ENCODE results near the gene GLIPR2.

GLIPR2 gene

DNA sequence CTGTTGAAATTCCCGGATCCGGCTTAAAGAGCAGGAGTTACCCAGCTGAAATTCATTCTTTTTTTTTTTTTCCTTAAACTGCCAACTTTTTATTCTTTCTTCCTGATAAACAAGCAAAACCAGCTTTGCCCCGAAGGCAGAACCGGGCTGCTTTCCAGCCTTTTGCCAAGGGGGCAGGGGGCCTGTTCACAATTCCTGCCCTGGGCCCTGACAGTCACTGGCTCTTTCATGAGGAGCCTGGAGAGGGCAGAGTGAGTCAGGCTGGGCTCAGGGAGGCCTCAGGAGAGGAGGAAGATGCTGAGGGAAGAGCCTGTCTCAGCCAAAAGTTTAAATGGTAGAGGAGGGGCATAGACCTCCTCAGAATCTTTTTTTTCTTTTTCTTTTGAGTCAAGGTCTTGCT lies 4.8 kb downstream of the GLIPR2 start:
- Histone ChIP-seq H3K36me3 (ENCODE audit: control insufficient read depth, insufficient read depth, low read length) (no peaks in the 10 kb centered on the region), H3K4me3 (replicated peaks; ENCODE audit: low read depth, low read length) (no peak overlapping the region), H3K27me3 (replicated peaks; ENCODE audit: control insufficient read depth, insufficient read depth, low read length) (no peaks in the 10 kb centered on the region; the same call in 1 of the 2 replicates)
- no peak for DNase-seq (ENCODE audit: extremely low read depth, insufficient read length)
- TF ChIP-seq, protein P1, sequence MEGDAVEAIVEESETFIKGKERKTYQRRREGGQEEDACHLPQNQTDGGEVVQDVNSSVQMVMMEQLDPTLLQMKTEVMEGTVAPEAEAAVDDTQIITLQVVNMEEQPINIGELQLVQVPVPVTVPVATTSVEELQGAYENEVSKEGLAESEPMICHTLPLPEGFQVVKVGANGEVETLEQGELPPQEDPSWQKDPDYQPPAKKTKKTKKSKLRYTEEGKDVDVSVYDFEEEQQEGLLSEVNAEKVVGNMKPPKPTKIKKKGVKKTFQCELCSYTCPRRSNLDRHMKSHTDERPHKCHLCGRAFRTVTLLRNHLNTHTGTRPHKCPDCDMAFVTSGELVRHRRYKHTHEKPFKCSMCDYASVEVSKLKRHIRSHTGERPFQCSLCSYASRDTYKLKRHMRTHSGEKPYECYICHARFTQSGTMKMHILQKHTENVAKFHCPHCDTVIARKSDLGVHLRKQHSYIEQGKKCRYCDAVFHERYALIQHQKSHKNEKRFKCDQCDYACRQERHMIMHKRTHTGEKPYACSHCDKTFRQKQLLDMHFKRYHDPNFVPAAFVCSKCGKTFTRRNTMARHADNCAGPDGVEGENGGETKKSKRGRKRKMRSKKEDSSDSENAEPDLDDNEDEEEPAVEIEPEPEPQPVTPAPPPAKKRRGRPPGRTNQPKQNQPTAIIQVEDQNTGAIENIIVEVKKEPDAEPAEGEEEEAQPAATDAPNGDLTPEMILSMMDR (IDR thresholded peaks at IDR 0.05; ENCODE audit: insufficient read depth, low read length, poor library complexity, severe bottlenecking) = no peak

- H3K36me3 ChIP-seq (ENCODE audit: control insufficient read depth, insufficient read depth, low read length) = no peaks in the 10 kb centered on the region
- no peak overlapping the region for H3K4me3 ChIP-seq (replicated peaks; ENCODE audit: low read depth, low read length)
- no peaks in the 10 kb centered on the region; the same call in 1 of the 2 replicates for H3K27me3 ChIP-seq (replicated peaks; ENCODE audit: control insufficient read depth, insufficient read depth, low read length)
- TF ChIP-seq, protein P1 (IDR thresholded peaks at IDR 0.05; ENCODE audit: insufficient read depth, low read length, poor library complexity, severe bottlenecking) = no peak
- no peak for DNase-seq (ENCODE audit: extremely low read depth, insufficient read length)
Observed at GRCh38 chr9:36141761-36142160, 5.2 kb downstream of the GLIPR2 start.

DNA sequence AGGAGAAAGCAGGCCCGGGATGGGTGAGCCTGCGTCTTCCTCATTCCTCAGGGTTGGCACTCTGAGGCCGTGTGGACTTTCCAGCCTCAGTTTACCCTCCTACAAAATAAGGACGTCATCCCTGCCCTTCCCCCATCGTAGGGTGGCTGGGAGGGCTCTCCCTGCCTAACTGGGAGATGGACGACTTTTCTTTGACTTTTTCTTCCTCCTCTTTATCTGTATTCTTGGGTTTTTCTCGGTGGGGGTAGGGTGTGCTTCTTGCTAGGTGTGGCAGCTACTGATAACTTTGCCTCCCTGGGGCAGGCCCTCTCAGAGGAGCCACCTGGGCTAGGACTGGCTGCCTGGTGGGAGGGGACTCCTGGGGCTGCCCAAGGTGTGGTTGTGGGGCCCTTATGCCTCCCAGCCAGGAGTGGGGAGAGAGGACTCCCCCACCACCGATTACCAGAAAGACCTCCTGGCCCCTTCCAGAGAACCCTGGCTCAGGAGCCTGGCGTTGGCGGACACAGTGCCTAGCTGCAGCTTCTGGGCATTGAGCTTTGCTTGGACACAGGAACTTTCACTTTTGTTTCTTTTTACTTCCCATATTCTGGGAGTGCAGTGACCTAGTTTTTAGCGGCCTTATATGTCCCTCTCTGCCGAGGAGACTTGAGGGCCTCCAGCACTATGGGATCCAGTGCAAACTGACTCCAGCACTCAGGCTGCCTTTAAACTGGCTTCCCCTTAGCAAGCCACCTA lies 6.1 kb downstream of the GLIPR2 start:
- Histone ChIP-seq H3K4me3 (replicated peaks; ENCODE audit: low read depth, low read length) (no peak overlapping the region), H3K36me3 (ENCODE audit: control insufficient read depth, insufficient read depth, low read length) (no peaks in the 10 kb centered on the region), H3K27me3 (replicated peaks; ENCODE audit: control insufficient read depth, insufficient read depth, low read length) (no peaks in the 10 kb centered on the region)
- TF ChIP-seq, protein P1 (IDR thresholded peaks at IDR 0.05; ENCODE audit: insufficient read depth, low read length, poor library complexity, severe bottlenecking) = no peak
- no peak for DNase-seq (ENCODE audit: extremely low read depth, insufficient read length)

DNA sequence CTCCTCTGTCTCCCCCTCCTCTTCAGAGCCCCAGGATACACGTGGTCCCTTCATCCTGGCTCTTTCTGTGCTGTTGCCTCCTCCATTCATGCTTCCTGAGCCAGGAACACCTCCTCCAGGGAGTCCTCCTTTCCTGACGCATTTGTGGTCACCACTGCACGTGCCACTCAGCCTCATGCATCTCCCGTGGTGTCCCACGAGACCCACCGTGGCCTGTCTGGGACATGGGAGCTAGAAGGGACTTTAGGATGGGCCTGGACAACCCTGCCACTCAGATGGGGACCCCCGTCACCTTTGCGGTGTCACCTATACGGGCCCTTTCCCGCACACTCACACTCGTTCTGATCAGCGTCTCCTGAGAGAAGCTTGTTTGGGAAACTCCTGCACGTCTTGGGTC lies 6.7 kb downstream of the GLIPR2 start:
- Histone ChIP-seq H3K27me3 (replicated peaks; ENCODE audit: control insufficient read depth, insufficient read depth, low read length) (no peaks in the 10 kb centered on the region), H3K36me3 (ENCODE audit: control insufficient read depth, insufficient read depth, low read length) (no peaks in the 10 kb centered on the region), H3K4me3 (replicated peaks; ENCODE audit: low read depth, low read length) (no peak overlapping the region)
- no peak for DNase-seq (ENCODE audit: extremely low read depth, insufficient read length)
- TF ChIP-seq, protein P1 (IDR thresholded peaks at IDR 0.05; ENCODE audit: insufficient read depth, low read length, poor library complexity, severe bottlenecking) = no peak

DNA sequence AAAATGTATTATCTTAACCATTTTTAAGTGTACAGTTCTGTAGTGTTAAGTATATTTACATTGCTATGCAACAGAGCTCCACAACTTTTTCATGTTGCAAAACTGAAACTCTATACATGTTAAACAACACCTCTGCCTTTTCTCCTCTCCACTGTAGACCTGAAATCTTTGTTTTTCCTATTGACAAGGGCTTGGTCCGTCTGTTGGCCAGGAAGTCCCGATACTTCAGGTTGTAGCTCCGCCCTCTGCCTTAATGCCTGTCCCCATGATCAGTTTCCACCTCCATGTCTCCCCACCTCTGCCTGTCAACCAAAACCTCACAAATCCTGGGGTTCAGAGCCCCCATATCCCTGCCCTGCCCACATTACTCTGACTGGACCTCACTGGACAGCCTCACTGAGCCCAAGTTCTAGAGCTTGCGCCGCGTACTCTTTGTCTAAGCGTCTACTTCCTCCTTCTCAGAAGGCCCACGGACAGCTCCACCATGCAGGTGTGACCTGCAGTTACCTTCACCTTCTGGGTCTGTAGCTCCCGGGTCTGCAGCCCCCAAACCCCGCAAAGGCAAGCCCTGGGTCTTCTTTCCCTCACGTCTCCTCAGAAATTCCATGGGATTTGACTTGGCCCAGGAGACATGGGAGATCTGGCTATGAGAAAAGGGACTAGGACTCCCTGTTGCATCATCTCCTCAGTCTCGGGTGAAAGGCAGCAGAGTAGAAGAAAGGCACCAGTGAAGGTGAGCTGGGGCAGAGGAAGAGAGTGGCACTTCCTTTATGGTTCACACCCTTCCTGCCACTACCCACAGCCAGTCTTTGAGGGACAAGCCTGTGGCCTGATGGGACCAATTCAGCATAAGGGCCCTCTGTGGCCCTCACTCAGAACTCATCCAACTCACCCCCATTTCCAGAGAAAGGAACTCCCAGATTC lies 8.0 kb downstream of the GLIPR2 start:
- TF ChIP-seq, protein P1 (IDR thresholded peaks at IDR 0.05; ENCODE audit: insufficient read depth, low read length, poor library complexity, severe bottlenecking) = no peak
- DNase-seq (ENCODE audit: extremely low read depth, insufficient read length) = no peak
- Histone ChIP-seq H3K36me3 (ENCODE audit: control insufficient read depth, insufficient read depth, low read length) (no peaks in the 10 kb centered on the region), H3K4me3 (replicated peaks; ENCODE audit: low read depth, low read length) (no peak overlapping the region), H3K27me3 (replicated peaks; ENCODE audit: control insufficient read depth, insufficient read depth, low read length) (no peaks in the 10 kb centered on the region)

Measured in GM06990 (cell line).